Central memory CD8-positive, alpha-beta T cell (primary cell): Measurements from ENCODE around the gene METTL9.
"Not testable (repeated sequence)": the region's sequence is repeated elsewhere in the genome, so short reads cannot be mapped to it uniquely, and the experiment has no call there.

Source experiments
- ATAC-seq: fragments of 150-1000 bp; cut with Tn5 transposase; replicated peaks from 2 replicates; pipeline ENCODE4 v1.10.0; 2022; ENCODE audit warnings: mild to moderate bottlenecking, moderate FRiP score, moderate number of reproducible peaks; ENCODE audit not compliant: poor library complexity, severe bottlenecking; ENCODE audit errors: extremely low read depth
- DNase-seq, 2 donors: peaks; one replicate each; pipeline ENCODE4 v3.0.0; 2021; ENCODE audit warnings: low spot score in 2 of 2
- H3K27ac Mint-ChIP-seq: one replicate; pipeline ENCODE4 v1.8.0; 2022; ENCODE audit warnings: low read depth, mild to moderate bottlenecking, moderate library complexity, mixed read lengths
- H3K27me3 Mint-ChIP-seq: one replicate; pipeline ENCODE4 v1.8.0; 2022; ENCODE audit warnings: mixed read lengths
- H3K36me3 Mint-ChIP-seq: one replicate; pipeline ENCODE4 v1.8.0; 2022; ENCODE audit warnings: mild to moderate bottlenecking, moderate library complexity, mixed read lengths; ENCODE audit not compliant: insufficient read depth
- H3K4me1 Mint-ChIP-seq: one replicate; pipeline ENCODE4 v1.8.0; 2022; ENCODE audit warnings: mixed read lengths
- H3K4me3 Mint-ChIP-seq: one replicate; pipeline ENCODE4 v1.8.0; 2022; ENCODE audit warnings: mild to moderate bottlenecking, moderate library complexity, mixed read lengths
- H3K9me3 Mint-ChIP-seq: one replicate; pipeline ENCODE4 v1.8.0; 2022; ENCODE audit warnings: mixed read lengths

The METTL9 gene

DNA sequence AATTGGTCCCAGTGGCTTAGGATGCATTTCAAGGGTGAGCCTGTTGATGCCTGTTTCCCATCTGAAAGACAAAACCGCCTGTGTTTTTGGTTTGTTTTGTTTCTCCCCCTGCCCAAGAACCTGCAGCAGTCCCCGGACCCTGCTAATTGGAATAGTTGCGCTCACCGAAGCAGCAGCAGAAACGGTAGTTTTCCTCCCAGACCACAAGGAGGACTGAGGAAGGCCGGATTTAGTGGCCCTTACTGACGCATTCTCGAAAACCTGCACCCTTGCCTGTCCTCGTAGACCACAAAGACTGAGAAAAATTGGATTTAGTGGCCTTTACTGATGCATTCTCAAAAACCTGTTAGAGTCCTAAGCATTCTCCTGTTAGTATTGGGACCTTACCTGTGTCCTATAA lies 36.3 kb downstream of the METTL9 start:
- H3K4me1 Mint-ChIP-seq = peaks cover 21% of the 10 kb centered on the region
- not testable (repeated sequence) for ATAC-seq, H3K4me3 Mint-ChIP-seq, H3K27ac Mint-ChIP-seq, DNase-seq, H3K36me3 Mint-ChIP-seq, H3K9me3 Mint-ChIP-seq, H3K27me3 Mint-ChIP-seq

DNA sequence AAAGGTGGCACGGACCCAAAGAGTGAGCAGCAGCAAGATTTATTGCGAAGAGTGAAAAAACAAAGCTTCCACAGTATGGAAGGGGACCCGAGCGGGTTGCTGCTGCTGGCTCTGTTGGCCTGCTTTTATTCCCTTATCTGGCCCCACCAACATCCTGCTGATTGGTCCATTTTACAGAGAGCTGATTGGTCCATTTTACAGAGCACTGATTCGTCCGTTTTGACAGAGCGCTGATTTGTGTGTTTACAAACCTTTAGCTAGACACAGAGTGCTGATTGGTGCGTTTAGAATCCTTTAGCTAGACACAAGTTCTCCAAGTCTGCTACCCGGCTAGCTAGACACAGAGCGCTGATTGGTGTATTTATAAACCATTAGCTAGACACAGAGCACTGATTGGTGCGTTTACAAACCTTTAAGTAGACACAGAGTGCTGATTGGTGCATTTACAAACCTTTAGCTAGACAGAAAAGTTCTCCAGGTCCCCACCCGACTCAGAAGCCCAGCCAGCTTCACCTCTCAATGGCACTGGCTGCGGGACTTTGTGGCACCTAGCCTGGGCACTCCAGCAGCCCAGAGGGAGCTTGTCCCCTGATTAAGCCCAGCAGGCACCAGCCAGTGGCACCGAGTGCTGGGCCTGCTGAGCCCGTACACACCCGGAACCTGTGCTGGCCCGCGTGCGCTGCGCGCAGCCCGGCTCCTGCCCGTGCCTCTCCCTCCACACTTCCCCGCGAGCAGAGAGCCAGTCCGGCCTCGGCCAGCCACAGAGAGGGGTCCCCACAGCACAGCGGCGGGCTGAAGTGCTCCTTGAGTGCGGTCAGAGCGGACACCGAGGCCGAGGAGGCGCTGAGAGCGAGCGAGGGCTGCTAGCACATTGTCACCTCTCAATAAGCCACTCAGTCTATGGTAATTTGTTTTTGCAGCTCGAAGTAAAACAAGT lies 37.9 kb downstream of the METTL9 start:
- Mint-ChIP-seq H3K4me1 (peaks cover 24% of the 10 kb centered on the region), H3K27me3 (no peaks in the 10 kb centered on the region), H3K9me3 (no peaks in the 10 kb centered on the region), H3K36me3 (peaks cover 1% of the 10 kb centered on the region), H3K4me3 (no peak overlapping the region), H3K27ac (peak overlapping the region; percentile 20)
- no peak for ATAC-seq
- no peak for DNase-seq

DNA sequence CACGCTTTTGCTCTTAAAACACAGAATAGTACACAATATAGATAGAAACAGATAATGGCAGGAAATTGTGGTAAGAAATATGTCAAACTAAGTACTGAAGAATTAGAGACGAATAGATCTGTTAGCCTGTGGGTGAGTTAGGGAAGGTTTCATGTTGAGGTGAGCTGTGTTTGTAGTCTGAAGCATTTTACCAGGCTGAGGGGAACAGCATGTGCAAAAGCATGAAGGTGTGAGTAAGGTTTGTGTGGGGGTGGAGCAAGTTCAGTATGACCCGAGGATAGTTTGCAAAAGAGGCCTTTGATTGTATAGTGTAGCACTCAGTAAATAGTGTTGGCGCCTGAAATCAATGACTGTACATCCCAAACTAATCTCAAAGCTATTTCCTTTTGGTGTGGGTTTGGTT lies 39.2 kb downstream of the METTL9 start:
- H3K36me3 Mint-ChIP-seq = peaks cover 2% of the 10 kb centered on the region
- peak overlapping the region; percentile 20 for H3K27ac Mint-ChIP-seq
- H3K4me1 Mint-ChIP-seq = peaks cover 25% of the 10 kb centered on the region
- no peaks in the 10 kb centered on the region for H3K27me3 Mint-ChIP-seq
- H3K4me3 Mint-ChIP-seq = peak overlapping the region; percentile 0
- no peaks in the 10 kb centered on the region for H3K9me3 Mint-ChIP-seq
- ATAC-seq (peak; percentile 55), DNase-seq (no peak)

DNA sequence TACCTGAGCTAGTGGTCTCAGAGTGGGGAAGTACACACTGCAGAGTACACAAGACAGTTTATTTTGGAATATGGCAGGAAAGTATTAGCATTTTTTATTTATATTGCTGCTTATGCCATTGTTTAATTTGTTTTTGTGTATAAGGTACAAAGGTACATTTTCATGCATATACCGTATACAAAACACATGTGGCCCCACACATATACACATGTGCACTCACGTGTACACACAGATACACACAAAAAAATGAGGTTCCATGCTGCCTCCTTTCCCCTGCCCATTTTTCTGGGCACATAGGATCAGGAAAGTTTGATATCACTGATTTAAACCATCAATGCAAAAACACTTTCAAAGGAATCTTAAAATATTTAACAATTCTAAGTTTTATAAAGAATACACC lies 40.1 kb downstream of the METTL9 start:
- H3K27ac Mint-ChIP-seq = no peak overlapping the region
- H3K4me3 Mint-ChIP-seq = no peak overlapping the region
- no peaks in the 10 kb centered on the region for H3K27me3 Mint-ChIP-seq
- peaks cover 34% of the 10 kb centered on the region for H3K4me1 Mint-ChIP-seq
- ATAC-seq = no peak
- no peaks in the 10 kb centered on the region for H3K9me3 Mint-ChIP-seq
- H3K36me3 Mint-ChIP-seq = peaks cover 4% of the 10 kb centered on the region
- DNase-seq = no peak

DNA sequence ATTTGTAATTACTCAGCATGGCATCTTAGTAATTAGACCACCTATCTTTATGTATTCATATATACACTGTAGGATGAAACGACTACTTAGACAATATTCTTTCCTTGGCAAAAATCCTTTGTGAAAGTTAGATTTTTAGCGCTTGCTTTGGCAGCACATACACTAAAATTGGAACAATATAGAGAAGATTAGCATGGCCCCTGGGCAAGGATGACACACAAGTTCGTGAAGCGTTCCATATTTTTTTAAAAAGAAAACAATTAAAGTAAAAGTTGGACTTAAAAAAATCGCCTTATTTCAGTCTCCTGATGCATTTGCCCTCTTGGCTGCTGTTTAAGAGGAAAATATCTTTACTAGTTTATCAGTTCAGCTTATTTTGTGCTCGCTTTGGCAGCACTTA lies 42.5 kb downstream of the METTL9 start:
- DNase-seq (no peak), ATAC-seq (no peak)
- no peaks in the 10 kb centered on the region for H3K27me3 Mint-ChIP-seq
- H3K4me1 Mint-ChIP-seq = peaks cover 42% of the 10 kb centered on the region
- peaks cover 8% of the 10 kb centered on the region for H3K36me3 Mint-ChIP-seq
- no peak overlapping the region for H3K4me3 Mint-ChIP-seq
- no peaks in the 10 kb centered on the region for H3K9me3 Mint-ChIP-seq
- no peak overlapping the region for H3K27ac Mint-ChIP-seq

DNA sequence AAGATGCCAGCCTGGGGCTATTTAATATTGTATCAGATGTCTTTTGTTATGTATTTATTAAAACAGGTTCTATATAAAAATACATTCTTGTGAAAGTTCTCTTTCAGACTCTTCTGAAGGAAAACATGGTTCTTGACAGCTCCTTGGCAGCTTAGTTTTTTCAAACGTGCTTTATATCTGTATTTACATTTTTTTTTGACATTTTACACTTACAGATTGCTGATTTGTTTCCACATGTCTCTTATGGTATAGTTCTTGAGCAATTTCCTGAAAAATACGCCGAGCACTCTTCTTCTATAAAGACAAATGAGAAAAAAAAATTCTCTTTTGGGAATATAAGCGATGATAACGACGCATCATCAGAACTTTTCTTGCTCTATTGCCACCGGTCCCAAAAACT lies 43.5 kb downstream of the METTL9 start:
- DNase-seq (no peak), ATAC-seq (no peak)
- Mint-ChIP-seq H3K27me3 (no peaks in the 10 kb centered on the region), H3K4me3 (no peak overlapping the region), H3K27ac (no peak overlapping the region), H3K9me3 (no peaks in the 10 kb centered on the region), H3K36me3 (peaks cover 10% of the 10 kb centered on the region), H3K4me1 (peaks cover 46% of the 10 kb centered on the region)

DNA sequence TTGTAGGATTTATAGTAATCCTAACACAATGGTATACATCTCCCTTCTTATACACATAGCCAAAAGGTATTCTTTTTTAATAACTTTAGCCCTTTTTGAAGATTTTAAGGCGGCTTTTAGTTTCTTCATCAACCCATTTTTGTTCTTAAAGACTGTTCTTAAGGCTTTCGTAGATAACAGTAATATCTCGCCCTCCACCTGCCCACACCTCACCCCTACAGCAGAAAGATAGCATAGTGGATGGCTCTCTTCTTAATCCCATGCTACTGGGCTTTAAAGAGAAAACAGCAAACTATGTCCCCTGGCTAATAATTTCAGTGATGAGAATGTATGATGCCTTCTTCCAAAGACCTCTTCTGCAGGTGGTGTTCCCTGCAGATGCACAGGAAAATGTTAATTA lies 44.4 kb downstream of the METTL9 start:
- H3K4me3 Mint-ChIP-seq = no peak overlapping the region

DNA sequence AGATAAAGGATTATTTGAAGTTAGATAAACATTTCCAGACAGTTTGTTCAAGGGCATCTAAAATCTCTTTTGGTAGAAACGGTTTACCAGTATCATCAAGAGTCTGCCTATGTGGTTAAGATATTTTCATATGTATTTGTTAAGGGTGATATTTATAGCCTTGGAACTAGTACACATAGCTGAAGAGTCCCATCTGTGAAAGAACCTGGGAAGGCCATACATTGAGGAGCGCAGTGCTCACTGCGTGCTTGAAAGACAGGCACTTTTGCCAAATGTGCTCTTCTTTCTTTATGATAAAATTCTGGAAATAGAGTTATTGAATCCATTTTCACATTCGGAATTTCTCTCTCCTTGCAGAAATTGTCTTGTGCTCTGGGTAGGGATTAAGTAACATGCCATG lies 45.3 kb downstream of the METTL9 start:
- Mint-ChIP-seq H3K9me3 (no peaks in the 10 kb centered on the region), H3K4me3 (peak overlapping the region; percentile 71), H3K27me3 (no peaks in the 10 kb centered on the region), H3K4me1 (peaks cover 49% of the 10 kb centered on the region), H3K27ac (peak overlapping the region; percentile 88), H3K36me3 (peaks cover 13% of the 10 kb centered on the region)
- DNase-seq = no peak
- no peak for ATAC-seq

More for the DNA sequence above, 44.4 kb downstream of the METTL9 start:
- no peaks in the 10 kb centered on the region for H3K27me3 Mint-ChIP-seq
- H3K9me3 Mint-ChIP-seq = no peaks in the 10 kb centered on the region
- DNase-seq = no peak
- peaks cover 46% of the 10 kb centered on the region for H3K4me1 Mint-ChIP-seq
- peak overlapping the region; percentile 88 for H3K27ac Mint-ChIP-seq
- H3K36me3 Mint-ChIP-seq = peaks cover 10% of the 10 kb centered on the region
- ATAC-seq = no peak

DNA sequence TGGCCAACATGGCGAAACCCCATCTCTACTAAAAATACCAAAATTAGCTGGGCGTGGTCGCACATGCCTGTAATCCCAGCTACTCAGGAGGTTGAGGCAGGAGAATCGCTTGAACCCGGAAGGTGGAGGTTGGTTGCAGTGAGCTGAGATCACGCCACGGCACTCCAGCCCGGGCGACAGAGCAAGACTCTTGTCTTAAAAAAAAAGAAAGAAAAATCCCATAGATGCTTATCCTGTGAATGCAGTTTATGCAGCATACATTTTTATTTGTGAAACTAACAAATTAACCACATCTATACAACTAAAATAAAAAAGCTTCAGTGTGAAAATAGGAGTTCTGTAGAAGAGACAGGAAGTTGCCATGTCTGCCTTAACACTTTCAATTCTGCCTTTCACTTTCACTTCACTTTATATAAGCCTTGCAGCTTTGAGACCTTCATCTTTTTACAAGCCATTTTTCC lies 45.9 kb downstream of the METTL9 start:
- Mint-ChIP-seq H3K27me3 (no peaks in the 10 kb centered on the region), H3K36me3 (peaks cover 13% of the 10 kb centered on the region), H3K4me1 (peaks cover 49% of the 10 kb centered on the region), H3K27ac (peak overlapping the region; percentile 88), H3K4me3 (peak overlapping the region; percentile 71), H3K9me3 (no peaks in the 10 kb centered on the region)
- ATAC-seq = peak; percentile 69
- peak in 1 of 2 donors; percentile 18 for DNase-seq

DNA sequence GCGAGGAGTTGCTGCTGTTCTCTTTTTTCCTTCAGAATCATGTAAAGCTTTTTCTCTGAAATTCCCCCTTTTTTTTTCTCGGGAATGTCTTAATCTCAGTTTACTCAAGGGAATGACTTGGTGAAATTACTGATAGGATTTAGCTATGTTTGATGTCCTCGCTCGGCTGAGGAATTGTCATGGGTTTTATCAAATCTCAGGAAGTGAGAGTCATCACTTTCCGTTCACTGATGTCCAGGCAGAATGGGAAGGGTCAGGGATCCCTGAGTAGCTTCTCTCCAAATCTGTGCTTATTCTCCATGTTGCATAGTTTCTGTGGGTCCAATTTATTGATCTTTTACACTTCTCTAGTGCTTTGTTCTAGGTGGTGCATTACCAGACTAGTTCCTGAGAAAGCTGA lies 46.7 kb downstream of the METTL9 start:
- Mint-ChIP-seq H3K27me3 (no peaks in the 10 kb centered on the region), H3K4me1 (peaks cover 45% of the 10 kb centered on the region), H3K27ac (peak overlapping the region; percentile 88), H3K9me3 (no peaks in the 10 kb centered on the region), H3K36me3 (peaks cover 13% of the 10 kb centered on the region), H3K4me3 (peak overlapping the region; percentile 71)
- ATAC-seq = no peak
- DNase-seq = no peak

DNA sequence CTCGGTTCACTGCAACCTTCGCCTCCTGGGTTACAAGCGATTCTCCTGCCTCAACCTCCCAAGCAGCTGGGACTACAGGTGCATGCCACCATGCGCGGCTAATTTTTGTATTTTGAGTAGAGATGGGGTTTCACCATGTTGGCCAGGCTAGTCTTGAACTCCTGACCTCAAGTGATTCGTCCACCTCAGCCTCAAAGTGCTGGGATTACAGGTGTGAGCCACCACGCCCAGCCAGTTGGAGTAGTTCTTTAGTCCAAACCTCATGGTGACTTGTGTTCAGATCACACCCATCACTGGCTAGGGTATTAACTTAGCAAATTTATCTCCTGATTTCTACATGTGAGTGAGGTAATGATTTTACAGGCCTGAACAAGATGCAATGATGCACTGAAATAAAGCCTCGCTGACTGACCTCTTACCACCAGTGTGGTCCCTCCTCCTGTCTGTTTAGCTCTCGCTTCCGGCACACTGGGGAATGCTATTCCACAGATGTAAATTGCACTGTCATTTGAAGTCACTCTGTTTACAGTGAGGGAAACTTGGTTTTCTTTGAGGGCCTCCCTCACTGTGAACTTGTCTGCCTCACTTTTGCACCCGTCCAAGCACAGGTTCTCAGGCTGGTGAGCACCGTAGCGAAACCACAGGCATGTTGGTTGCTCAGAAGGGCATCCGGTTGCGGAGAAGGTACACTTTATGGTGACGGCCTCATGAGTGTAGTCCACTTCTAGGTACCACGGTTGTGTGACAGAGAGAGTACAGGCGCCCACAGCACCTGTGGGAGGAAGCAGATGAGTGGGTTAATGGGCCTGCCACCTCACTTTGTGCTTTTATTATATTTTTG lies 47.6 kb downstream of the METTL9 start:
- Mint-ChIP-seq H3K36me3 (peaks cover 13% of the 10 kb centered on the region), H3K27ac (peak overlapping the region; percentile 88), H3K4me3 (peak overlapping the region; percentile 66), H3K9me3 (no peaks in the 10 kb centered on the region), H3K4me1 (peaks cover 45% of the 10 kb centered on the region), H3K27me3 (no peaks in the 10 kb centered on the region)
- ATAC-seq = peak; percentile 83
- DNase-seq = peak; percentile 47 to 75

DNA sequence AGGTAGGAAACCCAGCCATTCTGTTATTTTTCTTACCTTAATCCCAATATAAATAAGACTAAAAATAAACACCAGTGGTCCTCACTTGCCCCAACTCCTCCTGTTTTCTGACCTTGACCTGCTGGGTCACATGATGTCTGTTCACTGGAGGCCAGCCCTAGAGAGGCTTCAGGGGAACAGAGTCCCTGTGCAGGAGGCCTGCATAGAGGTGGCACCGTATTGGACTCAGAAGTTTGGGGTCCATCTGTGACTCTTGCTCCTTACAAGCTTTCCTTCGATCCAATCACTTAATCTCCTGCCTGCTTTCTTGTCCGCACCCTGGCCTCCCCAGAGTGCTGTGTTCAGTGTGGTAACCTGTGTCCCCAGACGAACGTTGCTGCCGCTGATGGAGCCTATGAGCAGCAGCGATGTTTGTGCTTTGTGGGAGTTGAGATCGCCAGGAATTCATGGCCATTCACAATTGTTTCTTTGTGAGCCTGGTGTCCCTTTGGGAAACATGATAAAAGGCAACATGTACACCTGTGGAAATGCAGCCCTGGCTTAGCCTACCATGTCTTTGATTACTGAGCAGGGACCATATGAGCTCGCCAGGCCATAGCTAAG lies 48.3 kb downstream of the METTL9 start:
- H3K4me3 Mint-ChIP-seq = peak overlapping the region; percentile 66
- ATAC-seq = no peak

More for the DNA sequence above, 48.3 kb downstream of the METTL9 start:
- Mint-ChIP-seq H3K9me3 (no peaks in the 10 kb centered on the region), H3K4me1 (peaks cover 50% of the 10 kb centered on the region), H3K27ac (peak overlapping the region; percentile 88), H3K36me3 (peaks cover 13% of the 10 kb centered on the region), H3K27me3 (no peaks in the 10 kb centered on the region)
- DNase-seq = no peak
